ENCODE results near the gene SLC38A10.

SLC38A10 gene

DNA sequence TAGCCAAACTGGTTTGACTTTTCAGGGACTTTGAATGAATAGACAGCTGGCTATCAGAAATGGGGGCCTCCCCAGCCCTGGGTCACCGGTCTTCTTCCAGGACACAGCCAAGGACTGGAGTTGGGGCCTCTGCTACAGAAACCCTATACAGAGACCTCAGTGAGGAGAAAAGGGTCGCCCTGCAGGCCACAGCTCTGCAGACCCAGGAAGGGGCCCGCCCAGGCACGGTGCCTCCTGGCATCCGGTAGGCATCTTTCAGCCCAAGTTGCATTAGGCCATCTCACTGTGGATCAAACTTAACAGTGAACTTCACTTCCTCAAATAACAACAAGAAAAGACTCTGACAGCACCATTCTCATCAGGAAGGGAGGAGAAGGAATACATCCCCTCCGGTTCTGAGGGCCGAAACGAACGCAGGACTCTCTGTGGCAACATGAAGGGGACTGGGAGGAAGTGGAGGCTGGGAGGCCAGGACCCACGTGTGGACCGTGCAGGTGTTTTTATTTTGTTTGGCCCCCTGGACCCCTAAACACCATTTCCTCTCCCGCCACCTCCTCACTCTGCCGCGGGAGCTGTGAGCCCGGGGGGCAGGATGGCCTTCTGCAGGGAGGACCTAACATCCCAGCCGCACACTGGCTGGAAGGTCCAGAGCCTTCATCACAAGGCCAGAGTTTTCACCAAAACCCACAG lies 7.2 kb downstream of the SLC38A10 start:
- H3K4me3 ChIP-seq (ENCODE audit: low read length) = no peak overlapping the region
- H3K4me1 ChIP-seq (ENCODE audit: control insufficient read depth, insufficient read depth, low read length) = peaks cover 3% of the 10 kb centered on the region
- H3K9me3 ChIP-seq (replicated peaks; ENCODE audit: low read length) = no peaks in the 10 kb centered on the region
- no peak overlapping the region for H3K4me2 ChIP-seq (ENCODE audit: low read length)
- no peak overlapping the region for H3K9ac ChIP-seq (ENCODE audit: low read depth, low read length)
- peaks cover 27% of the 10 kb centered on the region for H3K36me3 ChIP-seq (ENCODE audit: insufficient read depth, low read length)
- H3K27me3 ChIP-seq (ENCODE audit: control insufficient read depth, insufficient read depth, low read length) = no peaks in the 10 kb centered on the region

DNA sequence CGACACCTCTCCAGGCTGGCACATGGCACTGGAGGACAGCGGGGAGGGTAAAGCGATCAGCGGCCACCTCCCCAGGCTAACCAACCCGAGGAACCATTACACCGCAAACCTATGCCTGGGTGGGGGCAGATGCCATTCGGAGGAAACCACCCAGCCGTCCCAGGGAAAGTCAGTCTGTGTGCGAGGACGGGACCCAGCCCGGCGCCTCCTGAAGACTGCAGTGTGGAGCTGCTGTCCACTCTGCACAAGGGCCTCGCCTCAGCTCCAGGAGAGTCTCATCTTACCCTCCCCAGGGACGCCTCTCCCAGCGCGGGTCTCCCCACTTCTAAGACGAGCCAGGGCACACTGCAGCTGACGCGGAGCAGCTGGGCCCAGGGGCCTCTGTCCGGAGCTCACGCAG lies 8.0 kb downstream of the SLC38A10 start:
- no peaks in the 10 kb centered on the region for H3K9me3 ChIP-seq (replicated peaks; ENCODE audit: low read length)
- no peaks in the 10 kb centered on the region for H3K27me3 ChIP-seq (ENCODE audit: control insufficient read depth, insufficient read depth, low read length)
- no peak overlapping the region for H3K9ac ChIP-seq (ENCODE audit: low read depth, low read length)
- H3K4me1 ChIP-seq (ENCODE audit: control insufficient read depth, insufficient read depth, low read length) = no peaks in the 10 kb centered on the region
- H3K4me2 ChIP-seq (ENCODE audit: low read length) = no peak overlapping the region
- no peak overlapping the region for H3K4me3 ChIP-seq (ENCODE audit: low read length)
- peaks cover 30% of the 10 kb centered on the region for H3K36me3 ChIP-seq (ENCODE audit: insufficient read depth, low read length)

DNA sequence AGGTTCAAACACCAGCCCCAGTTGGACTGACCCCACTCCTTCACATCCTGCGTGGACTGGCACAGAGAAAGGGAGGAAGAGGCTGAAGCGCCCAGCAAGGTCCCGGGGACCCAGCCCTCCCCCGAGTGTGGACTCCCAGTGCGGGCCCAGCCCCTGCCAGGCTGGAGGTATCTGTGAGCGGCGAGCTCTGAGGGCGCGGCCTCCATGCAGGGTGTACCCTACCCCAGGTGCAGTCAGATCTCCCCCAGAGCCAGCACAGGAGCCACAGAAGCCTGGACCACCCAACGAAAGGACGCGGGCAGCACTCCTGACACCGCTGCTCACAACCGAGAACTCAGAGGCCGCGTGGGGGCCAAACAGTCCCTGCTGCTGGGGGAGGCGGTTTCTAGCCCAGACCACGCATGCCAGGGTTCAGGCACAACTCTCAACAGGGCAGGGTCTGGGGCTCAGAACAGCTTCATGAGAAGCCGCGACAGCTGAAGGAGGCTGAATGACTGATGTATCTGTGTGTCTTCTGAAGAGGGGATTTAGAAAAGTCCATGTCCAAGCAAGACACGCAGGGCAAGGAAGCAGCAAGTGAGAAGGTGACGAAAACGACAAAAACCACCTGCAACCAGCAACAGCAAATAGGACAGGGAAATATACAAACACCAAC lies 8.5 kb downstream of the SLC38A10 start:
- no peak overlapping the region for H3K9ac ChIP-seq (ENCODE audit: low read depth, low read length)
- H3K4me3 ChIP-seq (ENCODE audit: low read length) = no peak overlapping the region
- H3K9me3 ChIP-seq (replicated peaks; ENCODE audit: low read length) = no peaks in the 10 kb centered on the region
- no peak overlapping the region for H3K4me2 ChIP-seq (ENCODE audit: low read length)
- peaks cover 34% of the 10 kb centered on the region for H3K36me3 ChIP-seq (ENCODE audit: insufficient read depth, low read length)
- H3K4me1 ChIP-seq (ENCODE audit: control insufficient read depth, insufficient read depth, low read length) = no peaks in the 10 kb centered on the region
- H3K27me3 ChIP-seq (ENCODE audit: control insufficient read depth, insufficient read depth, low read length) = no peaks in the 10 kb centered on the region

DNA sequence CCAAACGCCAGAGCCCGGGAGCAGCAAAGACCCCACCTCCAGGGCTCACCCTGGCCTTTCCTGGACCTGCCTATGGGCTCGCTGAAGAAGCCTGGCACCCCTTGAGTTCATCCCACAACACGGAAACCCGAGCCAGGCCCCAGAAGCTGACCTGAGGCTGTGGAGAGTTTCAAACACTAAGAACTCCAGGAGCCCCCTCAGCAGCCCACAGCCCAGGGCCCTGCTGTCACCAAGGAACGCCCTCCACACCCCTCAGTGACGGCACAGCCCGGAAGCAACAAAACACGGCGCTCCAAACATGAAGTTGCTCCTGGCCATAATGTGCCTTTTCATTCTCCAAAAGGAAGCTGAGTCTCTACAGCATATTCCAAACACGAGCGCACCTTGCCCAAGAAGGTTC lies 9.2 kb downstream of the SLC38A10 start:
- H3K4me2 ChIP-seq (ENCODE audit: low read length) = no peak overlapping the region
- H3K27me3 ChIP-seq (ENCODE audit: control insufficient read depth, insufficient read depth, low read length) = no peaks in the 10 kb centered on the region
- no peaks in the 10 kb centered on the region for H3K4me1 ChIP-seq (ENCODE audit: control insufficient read depth, insufficient read depth, low read length)
- H3K9me3 ChIP-seq (replicated peaks; ENCODE audit: low read length) = no peaks in the 10 kb centered on the region
- H3K4me3 ChIP-seq (ENCODE audit: low read length) = no peak overlapping the region
- no peak overlapping the region for H3K9ac ChIP-seq (ENCODE audit: low read depth, low read length)
- peaks cover 35% of the 10 kb centered on the region for H3K36me3 ChIP-seq (ENCODE audit: insufficient read depth, low read length)

DNA sequence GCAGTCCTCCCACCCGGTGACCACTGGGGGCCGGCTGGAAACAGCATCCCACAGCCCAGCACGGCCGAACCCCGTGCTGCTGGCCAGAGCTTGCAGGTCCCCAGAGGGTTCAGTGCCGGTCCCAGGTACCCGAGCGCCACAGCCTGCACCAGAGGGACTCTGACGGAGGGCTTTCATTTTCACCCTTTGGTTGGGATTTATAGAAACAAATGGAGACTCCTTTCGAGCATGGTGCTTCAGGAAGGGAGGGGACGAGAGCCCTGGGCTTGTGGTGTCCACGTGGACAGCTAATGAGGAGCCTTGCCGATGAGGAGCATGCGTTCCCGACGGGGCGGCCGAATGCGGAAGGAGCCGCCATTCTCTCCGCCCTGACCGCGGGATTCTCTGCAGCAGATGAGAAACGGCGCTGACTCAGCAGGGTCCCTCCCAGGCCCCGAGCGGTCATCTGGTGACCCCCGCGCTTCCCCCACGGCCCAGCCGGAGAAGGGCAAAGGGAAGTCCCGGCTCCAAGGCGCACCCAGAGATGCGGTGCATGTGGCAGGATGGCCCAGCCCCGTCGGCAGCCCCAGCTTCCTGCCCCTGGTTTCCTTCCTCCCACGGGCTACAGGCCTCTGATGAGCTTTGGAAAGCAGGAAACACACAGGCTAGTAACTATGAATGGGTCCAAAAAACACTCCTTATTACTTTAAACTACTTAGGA lies 9.8 kb downstream of the SLC38A10 start:
- Histone ChIP-seq H3K9me3 (replicated peaks; ENCODE audit: low read length) (no peaks in the 10 kb centered on the region), H3K36me3 (ENCODE audit: insufficient read depth, low read length) (peaks cover 35% of the 10 kb centered on the region), H3K9ac (ENCODE audit: low read depth, low read length) (no peak overlapping the region), H3K4me3 (ENCODE audit: low read length) (no peak overlapping the region), H3K27me3 (ENCODE audit: control insufficient read depth, insufficient read depth, low read length) (no peaks in the 10 kb centered on the region), H3K4me2 (ENCODE audit: low read length) (no peak overlapping the region), H3K4me1 (ENCODE audit: control insufficient read depth, insufficient read depth, low read length) (no peaks in the 10 kb centered on the region)

DNA sequence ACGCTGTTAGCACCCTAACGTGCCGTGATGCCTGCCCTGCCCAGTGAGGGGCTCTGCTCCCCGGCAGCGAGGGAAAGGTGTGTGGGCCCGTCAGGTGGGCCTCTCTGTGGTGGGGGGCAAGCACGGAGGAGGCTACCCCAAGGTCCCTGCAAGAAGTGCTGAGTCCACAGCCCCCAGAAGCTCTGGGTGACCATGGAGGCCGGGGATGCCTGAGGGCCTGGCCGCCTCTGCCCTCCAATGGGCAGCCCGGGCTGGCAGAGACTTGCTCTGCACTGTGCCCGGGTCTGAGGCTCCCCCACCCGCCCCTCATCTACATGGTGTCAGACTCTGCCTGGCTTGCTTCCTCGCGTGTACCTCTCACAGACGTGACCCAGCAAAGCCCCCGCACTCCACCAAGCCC lies 12.2 kb downstream of the SLC38A10 start:
- H3K4me3 ChIP-seq (ENCODE audit: low read length) = no peak overlapping the region
- H3K4me2 ChIP-seq (ENCODE audit: low read length) = no peak overlapping the region
- peaks cover 30% of the 10 kb centered on the region for H3K36me3 ChIP-seq (ENCODE audit: insufficient read depth, low read length)
- no peak overlapping the region for H3K9ac ChIP-seq (ENCODE audit: low read depth, low read length)
- no peaks in the 10 kb centered on the region for H3K27me3 ChIP-seq (ENCODE audit: control insufficient read depth, insufficient read depth, low read length)
- H3K9me3 ChIP-seq (replicated peaks; ENCODE audit: low read length) = no peaks in the 10 kb centered on the region
- H3K4me1 ChIP-seq (ENCODE audit: control insufficient read depth, insufficient read depth, low read length) = no peaks in the 10 kb centered on the region

DNA sequence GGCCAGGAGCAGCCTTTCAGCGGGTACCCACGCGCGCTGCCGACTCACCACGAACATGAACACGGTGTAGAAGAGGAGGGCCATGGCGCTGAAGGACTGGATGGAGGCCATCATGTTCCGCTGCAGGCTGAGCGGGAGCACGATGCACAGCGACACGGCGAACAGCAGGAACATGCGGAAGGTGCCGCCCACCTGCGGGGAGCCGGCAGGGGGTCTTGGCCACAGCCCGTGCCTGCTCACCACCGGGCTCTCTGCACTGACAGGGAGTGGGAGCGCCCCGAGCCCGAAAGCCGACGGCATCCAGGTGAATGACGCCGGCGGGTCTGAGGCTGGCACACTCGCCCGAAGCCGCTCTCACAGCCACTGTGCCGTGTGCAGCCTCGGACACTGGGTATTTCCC lies 13.0 kb downstream of the SLC38A10 start:
- Histone ChIP-seq H3K9me3 (replicated peaks; ENCODE audit: low read length) (no peaks in the 10 kb centered on the region), H3K9ac (ENCODE audit: low read depth, low read length) (no peak overlapping the region), H3K4me1 (ENCODE audit: control insufficient read depth, insufficient read depth, low read length) (no peaks in the 10 kb centered on the region), H3K27me3 (ENCODE audit: control insufficient read depth, insufficient read depth, low read length) (no peaks in the 10 kb centered on the region), H3K4me3 (ENCODE audit: low read length) (no peak overlapping the region), H3K4me2 (ENCODE audit: low read length) (no peak overlapping the region), H3K36me3 (ENCODE audit: insufficient read depth, low read length) (peaks cover 29% of the 10 kb centered on the region)

DNA sequence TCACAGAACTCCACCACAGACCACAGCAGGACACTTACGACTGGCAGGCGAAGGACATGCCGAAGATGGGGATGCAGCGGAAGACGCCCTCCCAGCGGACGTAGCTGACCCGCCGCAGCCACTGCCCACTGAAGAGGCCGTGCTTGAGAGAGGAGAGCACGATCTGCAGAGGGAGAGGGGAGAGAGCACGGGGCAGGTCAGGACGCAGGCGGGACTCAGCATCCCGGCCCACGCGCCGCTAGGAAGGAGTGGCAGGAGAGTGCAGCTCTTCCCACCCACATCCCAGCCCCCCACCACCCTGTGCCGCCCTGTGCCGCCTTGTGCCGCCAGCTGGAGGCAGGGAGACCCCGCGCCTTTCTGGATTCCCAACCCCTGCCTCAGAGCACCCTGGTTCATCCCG lies 14.5 kb downstream of the SLC38A10 start:
- no peak overlapping the region for H3K4me2 ChIP-seq (ENCODE audit: low read length)
- H3K27me3 ChIP-seq (ENCODE audit: control insufficient read depth, insufficient read depth, low read length) = no peaks in the 10 kb centered on the region
- H3K4me3 ChIP-seq (ENCODE audit: low read length) = no peak overlapping the region
- H3K4me1 ChIP-seq (ENCODE audit: control insufficient read depth, insufficient read depth, low read length) = no peaks in the 10 kb centered on the region
- no peaks in the 10 kb centered on the region for H3K9me3 ChIP-seq (replicated peaks; ENCODE audit: low read length)
- H3K36me3 ChIP-seq (ENCODE audit: insufficient read depth, low read length) = peaks cover 38% of the 10 kb centered on the region
- no peak overlapping the region for H3K9ac ChIP-seq (ENCODE audit: low read depth, low read length)

DNA sequence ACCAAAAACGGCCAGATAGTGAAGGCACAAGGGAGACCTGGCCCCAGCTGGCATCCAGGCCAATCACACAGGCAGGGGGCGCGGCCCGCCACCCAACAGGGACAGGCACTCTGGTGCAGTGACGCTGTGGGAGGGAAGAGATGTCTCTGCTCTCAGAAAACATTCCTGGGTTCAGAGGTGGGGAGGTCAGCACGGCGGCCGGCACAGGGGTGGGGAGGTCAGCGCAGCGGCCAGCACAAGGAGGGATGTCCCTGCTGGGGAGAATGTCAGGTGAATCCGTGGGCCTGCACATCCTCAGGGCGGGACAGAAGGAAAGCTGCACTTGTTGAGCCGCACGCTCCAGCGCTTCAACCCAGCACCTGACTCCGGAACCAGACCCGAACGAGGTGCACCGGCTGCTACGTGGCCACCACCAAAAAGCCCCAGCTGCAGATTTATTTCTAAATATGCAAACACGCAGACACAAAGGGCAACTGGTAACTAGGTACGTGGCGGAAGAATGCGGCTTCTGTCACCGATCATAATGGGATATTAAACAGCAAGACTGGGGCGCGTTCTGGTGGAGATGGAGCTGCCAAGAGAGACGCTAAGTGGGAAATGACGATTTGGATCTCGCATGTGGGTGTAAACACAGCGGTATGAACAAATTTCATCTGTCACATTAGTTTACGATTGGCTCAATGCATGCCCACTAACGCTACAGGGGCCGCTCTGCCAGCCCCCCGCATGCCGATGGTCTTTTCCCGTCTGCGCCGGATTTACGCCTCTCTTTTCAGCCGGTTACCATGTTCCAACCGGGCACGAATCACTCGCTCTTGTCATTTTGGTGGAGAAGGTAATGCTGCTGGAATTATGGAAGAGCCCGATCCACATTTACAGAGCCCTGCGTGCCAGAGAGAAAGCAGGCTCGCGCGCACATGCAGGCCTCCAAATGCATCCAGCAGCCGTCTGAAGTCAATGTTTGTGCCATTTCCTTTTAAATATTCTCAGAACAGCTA lies 15.5 kb downstream of the SLC38A10 start:
- H3K9ac ChIP-seq (ENCODE audit: low read depth, low read length) = no peak overlapping the region

DNA sequence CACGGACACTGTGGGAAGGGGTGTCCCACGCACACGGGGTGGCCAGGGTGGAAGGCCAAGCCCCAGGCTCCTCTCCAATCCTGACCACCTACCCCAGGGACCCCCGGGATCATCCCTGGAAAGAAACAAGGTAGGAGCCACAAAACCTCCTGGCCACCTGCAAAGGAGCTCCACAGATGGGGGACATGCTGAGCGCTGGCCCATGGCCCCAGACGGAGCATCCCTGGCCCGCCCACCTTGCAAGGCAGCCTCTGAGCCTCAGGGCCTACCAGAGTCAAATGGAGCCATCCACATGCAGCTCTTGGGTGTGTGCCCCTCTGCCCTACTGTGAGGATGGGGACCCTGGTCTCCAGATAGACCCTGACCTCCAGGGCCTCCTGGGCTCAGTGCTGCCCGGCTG lies 16.3 kb downstream of the SLC38A10 start:
- Histone ChIP-seq H3K36me3 (ENCODE audit: insufficient read depth, low read length) (peaks cover 52% of the 10 kb centered on the region), H3K9me3 (replicated peaks; ENCODE audit: low read length) (no peaks in the 10 kb centered on the region), H3K9ac (ENCODE audit: low read depth, low read length) (no peak overlapping the region), H3K4me3 (ENCODE audit: low read length) (no peak overlapping the region), H3K4me1 (ENCODE audit: control insufficient read depth, insufficient read depth, low read length) (no peaks in the 10 kb centered on the region), H3K27me3 (ENCODE audit: control insufficient read depth, insufficient read depth, low read length) (no peaks in the 10 kb centered on the region), H3K4me2 (ENCODE audit: low read length) (no peak overlapping the region)

More for the DNA sequence above, 15.5 kb downstream of the SLC38A10 start:
- Histone ChIP-seq H3K27me3 (ENCODE audit: control insufficient read depth, insufficient read depth, low read length) (no peaks in the 10 kb centered on the region), H3K4me3 (ENCODE audit: low read length) (no peak overlapping the region), H3K36me3 (ENCODE audit: insufficient read depth, low read length) (peaks cover 44% of the 10 kb centered on the region), H3K9me3 (replicated peaks; ENCODE audit: low read length) (no peaks in the 10 kb centered on the region), H3K4me2 (ENCODE audit: low read length) (no peak overlapping the region), H3K4me1 (ENCODE audit: control insufficient read depth, insufficient read depth, low read length) (no peaks in the 10 kb centered on the region)
